Panc1 (cell line): ENCODE results near the gene NBL1.
A peak's percentile ranks its signal among the peaks of the same experiment; 100 is the strongest.

ENCODE experiments used
- POLR2AphosphoS5 ChIP-seq: IDR thresholded peaks from 2 replicates; pipeline ENCODE4 v1.6.1; 2012; ENCODE audit warnings: mild to moderate bottlenecking, low read depth, low read length, moderate library complexity
- SIN3A ChIP-seq: IDR thresholded peaks from 2 replicates; pipeline ENCODE4 v1.6.1; 2012; ENCODE audit warnings: low read depth, mild to moderate bottlenecking, low read length, moderate library complexity, borderline replicate concordance; ENCODE audit not compliant: insufficient read depth
- TCF7L2 ChIP-seq: IDR thresholded peaks from 2 replicates; pipeline ENCODE4 v1.6.1; 2011; ENCODE audit warnings: mild to moderate bottlenecking, low read depth, low read length, inconsistent platforms
- TF ChIP-seq, protein P1 (sequence below): fragments of 450-650 bp; IDR thresholded peaks from 2 replicates; pipeline ENCODE4 v1.5.1; 2017; ENCODE audit warnings: mild to moderate bottlenecking
- TF ChIP-seq, protein P2 (sequence below), 2 experiments: IDR thresholded peaks; 2 replicates each; pipeline ENCODE4 v1.6.1; 2011 to 2012; ENCODE audit warnings: low read depth in 2 of 2, control low read depth in 1 of 2, low read length in 1 of 2, mild to moderate bottlenecking in 1 of 2, moderate library complexity in 1 of 2; ENCODE audit not compliant: insufficient read depth in 1 of 2

DNA sequence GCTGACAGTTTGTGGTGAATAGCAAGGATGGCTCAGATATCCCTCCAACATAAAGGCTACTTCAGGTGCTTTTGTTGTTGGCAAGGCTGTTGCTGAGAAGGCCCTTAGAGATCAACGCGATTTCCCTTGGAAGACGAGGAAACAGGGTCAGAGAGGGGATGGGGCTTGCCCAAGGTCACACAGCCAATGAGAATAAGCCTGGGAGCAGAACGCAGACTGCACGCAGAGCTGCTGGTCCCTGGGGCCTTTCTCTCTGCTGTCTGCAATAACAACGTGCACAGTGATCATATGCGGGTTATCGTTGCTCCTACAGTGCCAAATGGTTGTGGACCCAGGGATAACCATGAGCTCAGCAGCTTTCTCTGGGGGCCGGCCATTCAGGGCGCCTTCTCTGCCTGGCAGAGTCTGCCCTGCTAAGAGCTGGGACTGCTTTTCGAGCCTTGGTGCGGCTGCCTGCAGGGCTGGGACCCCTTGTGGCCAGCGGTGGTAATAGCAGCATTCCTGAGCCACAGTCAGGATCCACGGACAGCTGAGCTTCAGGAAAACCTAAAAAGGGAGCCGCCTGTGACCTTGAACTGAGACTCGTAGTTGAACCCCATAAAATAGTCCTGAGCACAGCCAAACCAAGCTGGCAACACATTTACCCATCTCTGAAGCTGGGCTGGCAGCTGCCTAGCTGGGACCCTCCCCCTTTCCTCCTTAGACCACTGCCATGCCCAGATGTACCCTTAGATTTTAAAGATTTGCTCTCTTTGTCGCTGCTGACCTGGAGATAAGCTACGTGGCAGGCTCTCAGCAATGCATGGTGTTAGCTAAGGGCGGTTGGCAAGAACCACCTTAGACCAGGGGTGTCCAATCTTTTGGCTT lies 60.4 kb downstream of the NBL1 start:
- TF ChIP-seq, protein P1, sequence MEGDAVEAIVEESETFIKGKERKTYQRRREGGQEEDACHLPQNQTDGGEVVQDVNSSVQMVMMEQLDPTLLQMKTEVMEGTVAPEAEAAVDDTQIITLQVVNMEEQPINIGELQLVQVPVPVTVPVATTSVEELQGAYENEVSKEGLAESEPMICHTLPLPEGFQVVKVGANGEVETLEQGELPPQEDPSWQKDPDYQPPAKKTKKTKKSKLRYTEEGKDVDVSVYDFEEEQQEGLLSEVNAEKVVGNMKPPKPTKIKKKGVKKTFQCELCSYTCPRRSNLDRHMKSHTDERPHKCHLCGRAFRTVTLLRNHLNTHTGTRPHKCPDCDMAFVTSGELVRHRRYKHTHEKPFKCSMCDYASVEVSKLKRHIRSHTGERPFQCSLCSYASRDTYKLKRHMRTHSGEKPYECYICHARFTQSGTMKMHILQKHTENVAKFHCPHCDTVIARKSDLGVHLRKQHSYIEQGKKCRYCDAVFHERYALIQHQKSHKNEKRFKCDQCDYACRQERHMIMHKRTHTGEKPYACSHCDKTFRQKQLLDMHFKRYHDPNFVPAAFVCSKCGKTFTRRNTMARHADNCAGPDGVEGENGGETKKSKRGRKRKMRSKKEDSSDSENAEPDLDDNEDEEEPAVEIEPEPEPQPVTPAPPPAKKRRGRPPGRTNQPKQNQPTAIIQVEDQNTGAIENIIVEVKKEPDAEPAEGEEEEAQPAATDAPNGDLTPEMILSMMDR: peak; percentile 97
- TF ChIP-seq POLR2AphosphoS5: no peak
- TF ChIP-seq, protein P2, sequence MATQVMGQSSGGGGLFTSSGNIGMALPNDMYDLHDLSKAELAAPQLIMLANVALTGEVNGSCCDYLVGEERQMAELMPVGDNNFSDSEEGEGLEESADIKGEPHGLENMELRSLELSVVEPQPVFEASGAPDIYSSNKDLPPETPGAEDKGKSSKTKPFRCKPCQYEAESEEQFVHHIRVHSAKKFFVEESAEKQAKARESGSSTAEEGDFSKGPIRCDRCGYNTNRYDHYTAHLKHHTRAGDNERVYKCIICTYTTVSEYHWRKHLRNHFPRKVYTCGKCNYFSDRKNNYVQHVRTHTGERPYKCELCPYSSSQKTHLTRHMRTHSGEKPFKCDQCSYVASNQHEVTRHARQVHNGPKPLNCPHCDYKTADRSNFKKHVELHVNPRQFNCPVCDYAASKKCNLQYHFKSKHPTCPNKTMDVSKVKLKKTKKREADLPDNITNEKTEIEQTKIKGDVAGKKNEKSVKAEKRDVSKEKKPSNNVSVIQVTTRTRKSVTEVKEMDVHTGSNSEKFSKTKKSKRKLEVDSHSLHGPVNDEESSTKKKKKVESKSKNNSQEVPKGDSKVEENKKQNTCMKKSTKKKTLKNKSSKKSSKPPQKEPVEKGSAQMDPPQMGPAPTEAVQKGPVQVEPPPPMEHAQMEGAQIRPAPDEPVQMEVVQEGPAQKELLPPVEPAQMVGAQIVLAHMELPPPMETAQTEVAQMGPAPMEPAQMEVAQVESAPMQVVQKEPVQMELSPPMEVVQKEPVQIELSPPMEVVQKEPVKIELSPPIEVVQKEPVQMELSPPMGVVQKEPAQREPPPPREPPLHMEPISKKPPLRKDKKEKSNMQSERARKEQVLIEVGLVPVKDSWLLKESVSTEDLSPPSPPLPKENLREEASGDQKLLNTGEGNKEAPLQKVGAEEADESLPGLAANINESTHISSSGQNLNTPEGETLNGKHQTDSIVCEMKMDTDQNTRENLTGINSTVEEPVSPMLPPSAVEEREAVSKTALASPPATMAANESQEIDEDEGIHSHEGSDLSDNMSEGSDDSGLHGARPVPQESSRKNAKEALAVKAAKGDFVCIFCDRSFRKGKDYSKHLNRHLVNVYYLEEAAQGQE (IDR thresholded peaks at IDR 0.05; ENCODE audit: insufficient read depth in 1 of 2, low read depth in 2 of 2, low read length in 1 of 2): peak in 1 of 2 experiments; percentile 58; a peak in 1 of 4 replicates
- no peak for TF ChIP-seq SIN3A
- TF ChIP-seq TCF7L2: no peak
